Left cardiac atrium (tissue), 4 donors: ENCODE results near the gene GALNT9. TPM values are rescaled to one million over a fixed set of nuclear protein-coding genes. Genes with fewer than 3 reads are reported as not detected.

ENCODE experiments used
- ATAC-seq, 2 donors: fragments of 200-7000 bp; cut with Tn5 transposase; one replicate each; pipeline ENCODE4 v1.9.1; 2020; ENCODE audit warnings: mild to moderate bottlenecking in 2 of 2, moderate library complexity in 2 of 2
- DNase-seq: peaks from one replicate; pipeline ENCODE4 v3.0.0-alpha.2; 2020
- intact Hi-C, 2 donors: fragments of 100-400 bp; cut with DNase I; formaldehyde crosslinking; loops; one replicate each; pipeline versions ENCODE4 v1.14.1 to v1.15.1; 2022 to 2023
- total RNA-seq, 2 donors: library from RNA; stranded (reverse); fragmentation: NEBNext Ultra II Directional; extraction: Animal tissue kit (Norgen Biotek cat#: 25700); gene quantifications; one replicate each; pipeline ENCODE4 v1.2.1, GENCODE V29; 2021
- donor health status: DM: no; HTN: yes; CAD: no.
- donor health status: DM: no; HTN: yes; CAD: no; lungs with severe emphysema.
- donor health status: DM: yes; HTN: yes; CAD: no.
- donor health status: Dilated cardiomyopathy.

The GALNT9 gene
- total RNA-seq, 2 donors from 2014 or later, result 2.6 to 2.7 TPM

DNA sequence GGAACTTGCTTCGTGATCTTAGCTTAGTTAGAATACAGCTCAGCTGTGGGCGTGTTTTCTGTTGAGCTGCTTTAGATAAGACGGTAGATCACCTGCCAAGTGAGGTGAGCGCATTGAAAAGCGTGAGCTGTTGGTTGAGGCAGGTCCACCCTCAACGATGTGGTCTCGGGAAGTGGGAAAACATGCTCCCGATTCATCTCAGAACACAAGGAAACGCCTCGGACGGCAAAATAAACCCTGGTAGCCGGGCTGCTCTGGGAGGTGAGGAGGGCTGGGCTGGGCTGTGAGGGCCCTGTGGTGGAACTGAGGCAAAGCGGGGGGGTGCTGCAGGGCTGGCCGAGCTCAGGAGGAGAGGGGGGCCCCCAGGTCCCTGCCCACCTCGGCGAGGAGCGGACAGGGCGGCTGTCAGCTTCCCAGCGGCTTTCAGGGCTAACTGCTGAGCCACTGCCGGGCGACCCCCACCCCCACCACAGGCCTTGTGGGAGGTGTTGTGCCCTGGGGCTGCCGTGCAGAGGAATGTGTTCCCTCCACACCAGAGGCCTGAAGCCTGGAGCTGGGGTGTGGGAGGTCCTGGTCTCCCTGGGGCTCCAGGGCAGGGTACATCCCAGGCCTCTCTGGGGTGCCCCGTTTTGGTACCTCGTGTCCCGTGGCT is 154.4 kb downstream of the GALNT9 start:
- ATAC-seq, result peak in 1 of 2 donors; percentile 51
- intact Hi-C loops, result no loop called here
- DNase-seq, result peak; percentile 5

DNA sequence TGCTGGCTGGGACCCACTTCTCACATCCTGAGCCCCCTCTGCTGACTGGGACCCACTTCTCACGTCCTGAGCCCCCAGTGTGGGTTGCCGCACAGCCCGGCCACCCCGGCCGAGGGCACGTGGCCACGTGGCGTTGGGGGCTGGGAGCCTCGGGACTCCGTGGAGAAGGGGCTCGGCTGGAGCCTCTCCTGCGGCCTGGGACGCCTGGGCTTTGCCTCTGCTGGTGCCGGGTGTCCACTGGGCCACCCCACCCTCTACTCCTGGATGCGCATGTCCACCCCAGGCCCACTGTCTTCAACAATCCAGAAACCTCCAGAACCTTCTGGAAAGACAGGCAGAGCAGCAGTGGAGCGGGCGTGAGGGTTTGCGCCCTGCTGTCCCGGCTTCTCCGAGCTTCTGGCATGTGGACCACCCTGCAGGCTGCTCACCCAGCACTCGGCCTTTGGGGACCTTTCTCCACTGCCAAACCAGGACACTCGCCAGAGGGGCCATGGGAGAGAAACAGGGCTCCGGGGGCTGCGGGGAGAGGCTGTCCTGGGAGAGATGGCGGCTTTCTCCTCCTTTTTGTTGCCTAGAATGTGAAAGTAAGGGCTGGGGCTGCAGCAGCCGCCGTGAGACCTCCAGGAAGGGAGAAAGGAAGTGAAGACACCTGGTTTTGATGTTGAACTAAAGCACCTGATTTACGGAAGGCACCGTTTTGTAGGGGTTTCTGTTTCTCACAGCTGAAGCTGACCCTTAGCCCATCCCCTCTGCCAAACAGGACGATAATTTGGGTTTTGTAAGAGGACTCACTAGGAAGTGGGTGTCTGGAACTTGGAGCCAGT is 155.2 kb downstream of the GALNT9 start:
- peak; percentile 10 for DNase-seq
- intact Hi-C loops, result no loop called here
- ATAC-seq, result no peak

DNA sequence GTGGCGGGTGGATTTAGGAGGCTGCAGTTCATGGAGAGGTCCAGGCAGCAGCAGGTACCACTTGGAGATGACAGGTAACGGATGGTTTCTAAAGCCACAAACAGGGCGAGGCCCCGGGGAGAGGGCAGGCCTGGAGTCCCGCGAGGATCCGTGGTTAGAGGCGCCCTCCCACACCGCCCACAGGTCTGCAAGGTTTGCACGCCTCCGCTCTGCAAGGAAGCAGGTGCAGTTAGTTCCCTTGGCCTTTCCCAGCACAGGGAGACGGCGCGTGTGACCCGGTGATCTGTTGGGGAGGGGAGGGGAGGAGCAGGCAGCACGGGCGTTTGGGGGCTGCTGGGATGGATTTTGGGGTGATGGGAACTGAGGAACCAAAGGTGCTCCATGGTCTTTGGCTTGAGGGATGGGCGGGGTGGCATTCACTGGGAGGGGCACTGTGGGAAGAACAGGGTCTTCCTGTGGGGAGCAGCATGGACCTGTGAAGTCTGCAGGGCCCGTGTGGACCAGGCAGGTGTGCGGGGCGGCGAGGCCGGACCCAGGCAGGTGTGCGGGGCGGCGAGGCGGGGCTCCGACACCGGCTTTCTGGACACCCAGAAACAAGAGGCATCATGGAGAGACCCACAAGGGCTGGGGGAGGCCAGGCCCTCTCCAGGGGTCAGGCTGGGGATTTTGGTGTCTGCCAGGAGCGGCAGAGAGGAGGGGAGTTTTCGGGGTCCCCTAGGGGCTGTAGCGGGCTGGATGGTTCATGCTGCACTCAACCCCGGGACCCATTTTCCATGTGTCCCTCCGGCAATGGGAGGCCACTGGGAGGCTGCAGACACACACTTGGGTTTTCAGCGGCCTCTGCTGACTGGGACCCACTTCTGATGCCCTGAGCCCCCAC is 156.0 kb downstream of the GALNT9 start:
- intact Hi-C loops, result no loop called here
- DNase-seq (peak; percentile 14), ATAC-seq (no peak)

DNA sequence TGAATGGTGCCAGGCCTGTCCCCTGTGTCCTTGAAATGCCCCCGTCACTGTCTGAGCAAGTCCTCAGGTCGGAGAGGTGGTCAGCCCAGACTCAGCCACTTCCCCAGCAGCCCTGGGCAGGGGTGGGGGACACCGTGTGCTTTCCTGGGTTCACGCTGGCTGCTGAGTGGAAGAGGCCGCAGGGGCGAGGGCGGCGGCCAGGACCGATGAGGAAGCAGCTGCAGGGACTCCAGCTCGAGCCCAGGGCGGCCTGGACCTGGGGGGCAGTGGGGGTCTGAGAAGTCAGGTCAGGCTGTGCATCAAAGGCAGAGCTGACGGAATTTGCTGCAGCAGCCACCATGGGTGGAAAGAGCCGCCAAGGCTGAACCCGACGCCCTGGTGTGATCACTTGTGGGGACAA is 156.8 kb downstream of the GALNT9 start:
- peak; percentile 17 for DNase-seq
- intact Hi-C loops, result no loop called here
- no peak for ATAC-seq

DNA sequence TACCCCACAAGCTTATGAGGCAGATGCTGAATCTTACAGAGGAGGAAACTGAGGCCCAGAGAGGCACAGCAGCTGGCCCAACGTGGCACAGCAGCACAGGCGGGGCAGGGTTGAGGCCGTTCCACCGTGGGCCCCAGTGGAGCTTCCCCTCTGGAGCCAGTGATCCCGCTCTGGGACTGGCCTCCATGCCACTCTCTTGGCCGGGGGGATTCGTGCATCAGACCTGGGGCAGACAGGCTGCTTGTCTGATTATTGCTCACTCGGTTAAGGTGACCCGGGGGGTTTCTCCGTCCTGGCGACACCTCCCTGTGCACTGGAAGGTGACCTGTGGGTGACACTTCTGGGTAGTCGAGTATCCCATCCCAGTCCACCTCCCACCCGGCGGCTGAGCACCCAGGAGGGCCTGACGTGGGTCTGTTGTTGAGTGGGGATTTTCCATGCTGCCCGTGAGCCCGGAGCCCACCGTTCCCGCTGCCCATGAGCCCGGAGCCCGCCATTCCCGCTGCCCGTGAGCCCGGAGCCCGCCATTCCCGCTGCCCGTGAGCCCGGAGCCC is 157.3 kb downstream of the GALNT9 start:
- ATAC-seq, result no peak
- no peak for DNase-seq

DNA sequence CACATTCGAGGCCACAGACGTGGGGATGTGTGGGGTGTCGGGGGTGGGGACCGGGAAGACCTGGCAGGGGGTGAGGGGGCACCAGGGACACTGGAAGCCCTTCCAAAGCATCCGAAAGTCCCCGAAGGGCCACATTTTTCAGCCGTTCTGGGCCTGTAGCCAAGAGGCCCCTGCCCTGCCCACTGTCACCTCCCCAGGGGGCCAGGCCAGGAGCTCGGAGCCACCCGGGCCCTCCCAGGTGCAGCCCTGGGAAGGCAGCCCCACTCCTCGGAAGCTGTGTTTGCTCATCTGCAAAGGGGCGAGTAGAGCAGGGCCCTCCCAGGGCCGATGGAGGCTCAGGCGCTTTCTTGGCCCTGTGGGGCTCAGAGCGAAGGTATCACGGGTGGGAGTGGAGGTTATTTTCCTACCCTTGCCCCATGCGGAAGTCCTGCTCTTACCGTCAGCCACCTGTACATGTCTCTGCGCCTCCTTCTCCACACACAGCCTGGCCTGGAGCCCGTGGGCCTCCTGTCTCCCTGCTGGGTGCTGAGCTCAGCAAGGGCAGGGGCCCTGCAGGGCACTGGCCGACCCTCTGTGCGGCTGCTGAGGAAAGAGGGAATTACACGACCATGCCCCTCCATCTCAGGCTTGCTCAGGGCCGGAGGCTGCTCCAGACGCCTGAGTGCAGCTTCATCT is 158.0 kb downstream of the GALNT9 start:
- ATAC-seq (no peak), DNase-seq (peak; percentile 17)
- intact Hi-C loops, result no loop called here

More for the DNA sequence above, 157.3 kb downstream of the GALNT9 start:
- intact Hi-C loops, result no loop called here

DNA sequence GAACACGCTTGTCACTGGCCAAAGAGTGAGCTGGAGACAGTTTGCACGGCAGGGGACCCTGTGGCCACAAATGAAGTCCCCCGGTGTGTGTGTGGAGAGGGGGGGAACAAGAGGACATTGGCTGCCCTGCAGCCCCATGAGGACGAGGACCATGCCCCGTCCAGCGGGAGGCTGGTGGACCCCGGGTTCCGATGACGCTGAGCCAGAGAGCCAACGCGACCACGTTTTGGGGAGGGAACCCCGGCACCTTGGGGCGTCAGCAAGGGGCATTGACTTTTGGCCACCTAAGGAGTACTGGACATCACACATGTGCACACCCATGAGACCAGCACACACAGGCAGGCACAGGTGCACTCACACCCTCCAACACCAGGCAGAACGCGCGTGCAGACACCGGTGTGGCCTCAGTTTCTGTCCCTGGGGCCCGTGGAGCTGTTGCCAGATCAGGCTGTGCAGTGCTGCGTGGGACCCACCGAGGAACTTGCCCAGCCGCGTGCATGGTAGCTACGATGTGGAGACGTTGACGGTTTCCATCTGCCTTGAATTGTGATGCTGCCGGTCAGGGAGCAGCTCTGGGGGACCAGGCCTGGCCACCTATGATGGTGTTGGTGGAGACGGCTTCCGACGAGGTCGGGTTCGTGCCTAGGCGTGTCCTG is 158.6 kb downstream of the GALNT9 start:
- no peak for ATAC-seq
- DNase-seq, result peak; percentile 15
- intact Hi-C loops, result no loop called here

DNA sequence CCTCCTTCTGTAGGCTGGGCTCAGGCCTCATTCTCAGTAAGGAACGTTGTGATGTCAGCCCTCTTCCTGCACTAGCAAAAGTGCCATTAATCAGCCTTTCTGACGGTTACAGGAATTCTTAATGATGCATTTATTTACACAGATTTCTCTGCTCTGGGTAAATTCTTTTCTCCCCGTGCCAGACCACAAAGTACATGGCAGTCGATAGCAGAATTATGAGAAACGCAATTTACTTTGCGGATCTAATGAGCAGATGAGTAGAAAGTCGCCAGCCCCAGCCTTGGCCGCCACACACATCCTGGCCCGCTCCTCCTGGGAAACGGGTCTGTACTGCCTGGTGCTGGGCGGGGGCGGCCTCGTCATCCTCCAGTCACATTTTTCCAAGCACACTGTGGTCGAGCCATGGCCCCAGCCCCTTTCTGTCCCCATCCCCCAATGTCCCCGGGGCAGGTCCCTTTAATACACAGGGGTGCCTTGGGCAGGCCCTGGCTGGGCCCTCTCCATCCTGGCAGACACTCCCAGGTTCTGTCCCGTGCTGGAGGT is 159.2 kb downstream of the GALNT9 start:
- no peak for ATAC-seq
- intact Hi-C loops, result no loop called here
- peak; percentile 16 for DNase-seq

DNA sequence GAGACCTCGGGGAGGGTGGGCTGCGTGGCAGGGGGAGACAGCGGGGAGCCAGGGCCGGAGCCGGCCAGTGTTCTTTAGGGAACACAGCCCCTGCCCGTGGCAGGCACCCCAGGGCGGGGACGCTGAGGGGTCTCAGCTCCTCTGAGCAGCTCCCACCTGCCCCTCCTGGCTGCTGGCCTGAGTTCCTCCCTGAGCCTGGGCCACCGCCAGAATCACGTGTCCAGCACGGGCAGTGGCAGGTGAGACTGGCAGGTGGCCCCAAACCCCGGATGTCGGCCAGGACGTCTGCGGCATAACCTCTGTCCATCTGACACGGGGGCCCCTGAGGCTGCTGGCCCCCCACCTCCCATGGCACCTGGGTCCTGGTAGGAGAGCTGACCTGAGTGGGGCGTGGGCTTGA is 160.0 kb downstream of the GALNT9 start:
- peak; percentile 19 for DNase-seq
- no peak for ATAC-seq
- intact Hi-C loops, result no loop called here

DNA sequence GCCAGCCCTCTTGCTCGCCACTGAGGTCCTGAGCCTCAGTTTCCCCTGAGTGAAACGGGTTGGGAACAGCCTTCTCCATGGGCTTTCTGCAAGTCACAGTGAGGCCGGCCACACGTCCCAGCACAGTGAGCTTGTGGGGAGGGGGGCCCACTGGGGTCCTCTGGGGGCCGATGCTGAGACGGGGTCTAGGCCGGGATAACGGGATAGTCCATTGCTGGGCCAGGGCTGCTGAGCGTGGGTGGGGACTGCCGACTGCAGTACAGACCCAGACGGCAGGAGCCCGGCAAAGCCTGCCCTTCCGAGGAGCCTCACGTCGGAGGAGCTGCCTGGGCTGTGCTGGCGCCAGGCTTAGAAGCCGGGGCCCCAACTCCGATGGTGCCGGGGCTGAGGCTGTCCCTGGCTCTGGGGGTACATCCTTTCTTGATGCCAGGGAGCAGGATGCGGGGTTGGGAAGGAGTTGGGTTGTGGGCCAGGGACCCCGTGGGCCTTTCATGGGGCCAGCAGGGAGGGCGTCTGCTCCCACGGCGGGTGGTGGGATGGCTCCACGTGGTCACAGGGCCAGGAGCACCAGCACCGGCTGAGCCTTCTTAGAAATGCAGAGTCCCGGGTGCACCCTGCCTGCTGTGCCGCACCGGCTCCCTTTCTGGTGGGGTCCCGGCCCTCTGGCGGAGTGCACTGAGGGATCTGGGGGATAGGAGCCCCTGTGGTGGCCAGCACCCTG is 160.9 kb downstream of the GALNT9 start:
- intact Hi-C loops, result no loop called here
- DNase-seq, result peak; percentile 20
- ATAC-seq, result no peak

DNA sequence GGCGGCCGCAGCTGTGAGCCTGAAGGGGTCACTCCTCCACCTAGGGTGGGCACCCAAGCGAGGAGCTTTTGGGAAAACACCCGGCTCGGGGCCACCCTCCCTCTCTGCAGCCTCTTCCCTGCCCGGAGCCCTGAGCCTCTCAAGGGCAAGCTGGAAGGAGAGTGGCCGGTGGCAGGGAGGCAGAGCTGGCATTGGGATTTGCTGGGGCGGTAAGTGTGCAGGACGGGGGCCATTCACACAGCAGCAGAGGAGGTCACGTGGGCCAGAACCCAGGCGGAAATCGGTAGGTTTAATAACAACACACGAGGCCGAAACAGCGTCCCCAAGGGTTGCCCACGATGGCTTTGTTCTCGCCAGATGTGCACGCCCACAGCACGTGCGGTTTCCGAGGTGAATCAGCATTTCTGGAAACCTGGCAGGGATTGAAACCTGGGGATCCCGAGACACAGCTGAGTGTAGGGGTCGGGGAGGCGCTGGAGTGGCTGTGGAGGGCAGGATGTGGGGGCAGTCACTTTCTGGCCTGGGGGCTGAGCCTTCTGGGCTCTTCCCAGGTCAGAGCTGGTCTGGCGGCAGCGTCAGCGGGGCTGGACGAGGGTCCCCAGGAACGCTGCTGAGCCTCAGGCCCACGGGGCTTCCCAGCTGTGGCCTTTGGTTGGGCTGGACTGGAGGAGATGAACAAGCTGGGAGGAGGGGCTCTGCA is 161.6 kb downstream of the GALNT9 start:
- DNase-seq, result peak; percentile 13
- no peak for ATAC-seq
- intact Hi-C loops, result no loop called here

DNA sequence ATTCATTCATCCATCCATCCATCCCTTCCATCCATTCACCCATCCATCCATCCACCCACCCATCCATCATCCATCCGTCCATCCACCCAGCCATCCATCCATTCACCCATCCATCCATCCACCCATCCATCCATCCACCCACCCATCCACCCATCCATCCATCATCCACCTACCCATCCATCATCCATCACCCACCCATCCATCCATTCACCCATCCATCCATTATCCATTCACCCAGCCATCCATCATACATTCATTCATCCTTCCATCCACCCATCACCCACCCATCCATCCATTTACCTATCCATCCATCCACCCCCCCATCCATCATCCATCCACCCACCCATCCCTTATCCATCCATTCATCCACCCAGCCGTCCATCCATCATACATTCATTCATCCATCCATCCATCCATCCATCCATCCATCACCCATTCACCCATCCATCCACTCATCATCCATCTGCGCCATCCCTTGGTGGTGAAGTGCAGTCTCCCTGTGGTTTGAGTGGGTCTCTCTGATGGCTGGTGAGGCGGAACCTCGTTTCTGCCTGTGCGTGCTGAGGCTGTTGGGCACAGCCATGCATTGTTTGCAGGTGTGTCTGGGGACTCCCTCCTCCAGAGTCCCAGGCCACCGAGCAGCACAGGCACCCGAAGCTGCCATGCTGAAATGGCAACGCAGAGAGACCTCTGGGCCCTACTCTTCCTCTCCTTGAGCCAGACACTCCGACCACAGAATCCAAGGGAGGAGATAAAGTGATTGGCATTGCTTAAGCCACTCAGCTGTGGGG is 162.4 kb downstream of the GALNT9 start:
- intact Hi-C loops, result no loop called here
- DNase-seq, result no peak
- no peak for ATAC-seq

DNA sequence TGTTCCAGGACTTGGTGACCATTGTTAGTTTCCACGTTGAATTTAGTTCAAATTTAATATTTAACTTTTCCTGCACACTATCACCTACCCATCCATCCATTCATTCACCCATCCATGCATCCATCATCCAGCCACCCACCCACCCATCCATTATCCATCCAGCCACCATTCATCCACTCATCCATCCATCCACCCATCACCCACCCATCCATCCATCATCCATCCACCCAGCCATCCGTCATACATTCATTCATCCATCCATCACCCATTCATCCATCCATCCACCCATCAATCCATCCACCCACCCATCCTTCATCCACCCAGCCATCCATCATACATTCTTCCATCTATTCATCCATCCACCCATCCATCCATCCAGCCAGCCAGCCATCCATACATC is 163.3 kb downstream of the GALNT9 start:
- ATAC-seq (no peak), DNase-seq (no peak)
- intact Hi-C loops, result no loop called here

DNA sequence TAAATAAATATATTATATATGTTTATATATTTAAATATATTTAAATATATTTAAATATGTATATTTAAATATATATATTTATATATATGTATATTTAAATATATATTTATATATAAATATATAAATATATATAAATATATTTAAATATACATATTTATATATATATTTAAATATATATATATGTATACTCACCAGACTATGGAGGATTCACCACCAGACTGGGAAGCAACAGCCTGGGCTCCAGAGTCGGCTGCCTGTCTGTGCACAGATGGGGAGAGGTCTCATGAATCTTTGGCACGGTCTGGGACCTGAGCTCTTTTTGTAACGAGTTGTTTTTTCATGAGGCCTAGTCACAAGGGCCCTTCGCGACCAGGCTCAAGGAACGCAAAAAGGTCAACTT is 163.8 kb downstream of the GALNT9 start:
- intact Hi-C loops, result no loop called here
- ATAC-seq, result no peak
- DNase-seq, result no peak

DNA sequence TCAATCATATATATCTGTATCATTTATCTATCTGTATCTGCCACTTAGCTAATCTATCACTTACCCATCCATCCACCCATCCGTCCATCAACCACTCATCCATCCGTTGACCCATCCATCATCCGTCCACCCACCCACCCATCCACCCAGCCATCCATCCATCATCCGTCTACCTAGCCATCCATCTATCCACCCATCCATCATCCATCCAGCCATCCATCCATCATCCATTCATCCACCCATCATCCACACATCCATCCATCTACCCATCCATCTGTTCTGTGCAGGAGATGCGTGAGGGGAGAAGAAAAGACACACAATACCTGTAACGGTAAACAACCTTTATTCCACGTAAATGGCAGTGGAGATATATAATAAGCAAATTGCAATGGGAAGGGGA is 165.0 kb downstream of the GALNT9 start:
- DNase-seq, result no peak
- no peak for ATAC-seq
- intact Hi-C loops, result no loop called here

DNA sequence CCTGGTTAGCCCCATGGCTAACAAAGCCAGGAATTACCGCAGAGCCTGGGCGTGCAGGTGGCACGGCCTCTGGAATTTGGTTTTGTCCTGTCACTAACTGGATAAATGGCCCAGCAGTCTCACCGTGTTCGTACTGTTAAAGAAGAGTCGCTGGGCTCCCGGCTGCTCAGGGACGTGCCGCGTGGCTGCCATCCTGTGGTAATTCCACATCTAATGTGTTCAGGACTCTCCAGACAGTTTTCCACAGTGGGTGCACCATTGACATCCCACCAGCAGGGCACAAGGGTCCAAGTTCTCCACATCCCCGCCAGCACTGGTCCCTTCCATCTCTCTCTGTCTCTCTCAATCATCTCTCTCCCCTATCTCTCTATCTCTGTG is 165.5 kb downstream of the GALNT9 start:
- ATAC-seq (no peak), DNase-seq (no peak)

More for the DNA sequence above, 165.5 kb downstream of the GALNT9 start:
- intact Hi-C loops, result no loop called here
